HL-60/S4 treated with retinoic acid at 250 ng/mL for 4 days and 3 days (cell line): ENCODE results near the gene UGT1A7.

ENCODE experiments used
- in situ Hi-C: fragments of 300-500 bp; cut with MboI; formaldehyde crosslinking; loops from 2 replicates; pipeline ENCODE4 v1.7.0; 2022; ENCODE audit warnings: low sequenced_read_pairs

UGT1A7 gene

GRCh38 chr2:233794128-233794658 lies 112.5 kb downstream of the UGT1A7 start:
- in situ Hi-C loops: no loop called here

DNA sequence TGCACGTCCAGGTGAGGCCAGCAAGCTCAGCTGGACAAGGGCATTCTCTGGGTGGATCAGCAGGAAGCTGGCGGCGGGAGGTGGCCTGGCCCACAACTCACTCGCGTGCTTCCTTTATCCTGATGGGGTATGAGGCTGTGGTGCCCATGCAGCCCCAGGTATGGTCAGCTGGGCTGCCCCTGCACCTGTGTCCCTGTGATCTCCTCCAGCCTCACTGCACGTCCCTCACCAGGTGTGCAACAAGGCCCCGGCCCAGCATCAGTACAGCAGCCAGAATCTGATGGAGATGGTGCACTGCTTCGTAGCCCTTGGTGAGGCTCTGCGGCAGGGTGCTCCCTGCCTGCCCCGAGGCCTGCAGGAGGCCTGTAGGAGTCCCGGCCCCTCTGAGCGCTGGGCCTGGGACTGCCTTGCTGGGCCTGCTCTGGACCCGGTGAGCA lies 114.1 kb downstream of the UGT1A7 start:
- in situ Hi-C loops: no loop called here

DNA sequence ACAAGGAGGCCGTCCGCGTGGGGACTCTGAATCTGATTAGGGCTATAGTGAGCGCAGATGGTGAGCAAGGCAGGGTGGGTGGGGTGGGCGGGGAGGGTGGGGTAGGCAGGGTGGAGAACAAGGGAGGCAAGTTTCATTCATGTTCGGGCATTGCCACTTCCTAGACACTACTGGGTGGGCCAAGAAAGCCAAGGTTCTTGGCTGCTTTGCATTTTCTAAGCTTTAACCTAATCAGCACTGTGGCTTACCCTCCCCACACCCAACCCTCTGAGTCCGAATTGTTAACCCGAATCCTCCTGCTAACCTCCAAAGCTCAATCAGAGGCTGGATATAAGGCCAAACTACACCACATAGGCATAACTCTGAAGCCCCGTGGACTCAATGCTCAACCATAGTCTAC lies 114.6 kb downstream of the UGT1A7 start:
- in situ Hi-C loops: no loop called here

GRCh38 chr2:233798335-233799086 lies 116.8 kb downstream of the UGT1A7 start:
- in situ Hi-C loops: no loop called here

DNA sequence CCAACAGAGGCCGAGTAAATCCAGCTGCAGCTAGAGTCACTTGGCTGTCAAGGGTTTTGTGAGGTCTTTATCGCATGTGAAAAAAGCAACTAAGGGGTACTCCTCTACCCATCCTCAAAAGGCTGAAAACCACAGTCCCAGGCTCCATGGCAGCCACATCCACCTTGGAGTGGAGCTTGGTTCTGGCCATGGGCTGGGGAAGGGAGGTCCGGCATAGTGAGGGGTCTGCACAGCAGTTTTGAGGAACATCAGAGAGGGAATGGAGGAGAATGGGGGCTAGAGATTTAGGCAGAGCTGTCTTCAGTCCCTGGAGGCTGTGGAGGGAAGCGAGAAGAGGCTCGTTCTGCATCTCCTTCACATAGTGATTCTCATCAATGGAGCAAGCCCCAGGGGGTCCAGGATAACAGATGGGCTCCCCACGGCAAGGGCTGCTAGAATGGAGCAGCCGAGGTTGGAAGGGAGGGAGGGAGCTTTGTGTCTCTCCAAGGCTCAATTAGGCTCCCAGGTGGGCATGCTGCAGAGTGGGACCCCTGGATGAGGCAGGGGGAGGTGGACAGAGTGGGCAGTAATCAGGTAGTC lies 117.5 kb downstream of the UGT1A7 start:
- in situ Hi-C loops: no loop called here

- in situ Hi-C loops: no loop called here
Observed at GRCh38 chr2:233799716-233800115, 118.0 kb downstream of the UGT1A7 start.

DNA sequence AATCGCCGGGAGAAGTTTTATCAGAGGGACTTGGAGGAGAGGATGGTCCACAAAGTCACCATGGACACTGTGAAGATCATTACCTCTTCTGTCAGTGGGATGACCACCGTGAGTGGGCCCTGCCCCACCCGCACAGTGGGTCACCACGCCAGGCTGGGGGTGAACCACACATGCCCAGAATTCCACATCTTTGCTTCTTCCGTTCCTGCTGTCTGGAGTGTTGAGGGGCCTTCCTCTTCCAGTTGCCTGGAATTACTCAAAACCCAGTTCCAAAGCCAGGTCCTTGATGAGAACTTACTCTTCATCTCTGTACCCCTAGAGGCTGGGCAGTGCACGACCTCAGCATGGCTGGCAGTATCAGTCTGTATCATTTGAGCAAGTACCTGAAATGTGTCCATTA lies 118.5 kb downstream of the UGT1A7 start:
- in situ Hi-C loops: no loop called here

GRCh38 chr2:233801357-233802131 lies 119.8 kb downstream of the UGT1A7 start:
- in situ Hi-C loops: no loop called here

DNA sequence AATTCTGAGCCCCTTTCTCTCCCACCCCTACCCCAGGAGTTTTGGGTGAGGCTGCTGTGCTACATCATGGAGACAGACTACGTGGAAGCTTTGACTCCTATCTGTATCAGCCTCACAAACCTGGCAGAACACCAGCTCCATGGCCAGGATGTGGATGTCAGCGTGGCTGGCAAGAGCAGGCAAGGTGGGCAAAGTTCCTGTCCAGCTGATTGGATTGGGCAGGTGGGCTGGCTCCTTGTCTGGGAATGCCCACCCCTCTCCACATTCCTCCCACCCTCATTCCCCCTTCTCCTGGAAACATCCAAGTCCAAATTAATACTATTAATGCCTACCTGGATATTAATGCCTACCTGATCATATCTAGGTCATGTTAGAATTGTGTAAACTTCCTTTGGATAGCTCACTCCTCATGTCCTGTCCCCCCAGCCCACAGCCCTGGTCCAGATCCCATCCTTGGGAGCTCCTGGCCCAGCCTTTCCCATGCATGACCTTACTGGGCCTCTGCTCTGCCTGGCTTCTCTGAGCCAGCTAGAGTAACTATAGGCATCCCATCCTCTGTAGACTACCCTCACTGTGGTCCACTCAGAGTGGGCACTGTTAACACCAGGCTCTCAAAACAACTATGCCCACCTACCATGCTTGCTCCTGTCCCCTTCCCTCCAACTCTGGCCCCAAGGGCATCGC lies 120.6 kb downstream of the UGT1A7 start:
- in situ Hi-C loops: no loop called here

GRCh38 chr2:233803292-233803911 lies 121.7 kb downstream of the UGT1A7 start:
- in situ Hi-C loops: no loop called here

GRCh38 chr2:233803994-233804393 lies 122.3 kb downstream of the UGT1A7 start:
- in situ Hi-C loops: no loop called here

DNA sequence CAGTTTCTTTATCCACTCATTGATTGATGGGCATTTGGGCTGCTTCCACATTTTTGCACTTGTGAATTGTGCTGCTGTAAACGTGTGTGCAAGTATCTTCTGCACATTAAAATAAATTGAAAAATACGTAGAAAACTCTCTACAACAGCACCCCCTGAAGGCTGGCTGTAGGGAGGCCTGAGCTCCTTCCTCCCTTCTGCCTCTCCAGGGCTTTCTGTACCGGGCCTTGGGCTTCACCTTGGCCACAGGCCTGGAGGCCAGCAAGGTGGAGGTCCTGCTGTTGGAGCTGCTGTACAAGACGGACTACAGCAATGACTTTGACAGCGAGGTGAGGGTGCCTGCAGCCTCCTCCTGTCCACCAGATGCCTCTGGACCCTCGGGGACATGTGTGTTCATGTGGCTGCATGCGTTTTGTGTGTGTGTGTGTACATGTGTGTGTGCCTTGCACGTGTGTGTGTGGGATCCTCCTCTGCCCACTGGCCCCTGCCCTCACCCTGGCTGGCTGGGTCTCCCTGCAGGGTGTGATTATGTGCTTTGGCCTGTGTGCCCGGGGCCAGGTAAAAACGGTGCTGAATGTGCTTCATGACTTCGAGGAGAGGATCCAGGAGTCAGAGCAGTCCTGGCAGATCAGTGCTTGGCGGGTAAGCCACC lies 125.6 kb downstream of the UGT1A7 start:
- in situ Hi-C loops: no loop called here

GRCh38 chr2:233807966-233808935 lies 126.5 kb downstream of the UGT1A7 start:
- in situ Hi-C loops: no loop called here

DNA sequence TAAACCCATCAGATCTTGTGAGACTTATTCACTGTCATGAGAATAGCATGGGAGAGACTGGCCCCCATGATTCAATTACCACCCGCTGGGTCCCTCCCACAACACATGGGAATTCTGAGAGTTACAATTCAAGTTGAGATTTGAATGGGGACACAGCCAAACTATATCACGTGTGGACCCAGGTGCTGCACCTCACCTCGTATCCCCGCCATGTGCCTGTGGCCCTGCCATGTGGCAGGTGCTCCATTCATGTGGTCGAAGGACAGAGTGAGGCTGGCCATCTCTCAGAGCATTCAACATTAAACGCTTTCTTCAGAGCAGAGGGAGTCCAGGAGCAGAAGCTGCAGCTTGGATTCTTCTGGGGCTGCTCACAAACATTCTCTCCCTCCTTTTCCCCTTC lies 128.7 kb downstream of the UGT1A7 start:
- in situ Hi-C loops: no loop called here

DNA sequence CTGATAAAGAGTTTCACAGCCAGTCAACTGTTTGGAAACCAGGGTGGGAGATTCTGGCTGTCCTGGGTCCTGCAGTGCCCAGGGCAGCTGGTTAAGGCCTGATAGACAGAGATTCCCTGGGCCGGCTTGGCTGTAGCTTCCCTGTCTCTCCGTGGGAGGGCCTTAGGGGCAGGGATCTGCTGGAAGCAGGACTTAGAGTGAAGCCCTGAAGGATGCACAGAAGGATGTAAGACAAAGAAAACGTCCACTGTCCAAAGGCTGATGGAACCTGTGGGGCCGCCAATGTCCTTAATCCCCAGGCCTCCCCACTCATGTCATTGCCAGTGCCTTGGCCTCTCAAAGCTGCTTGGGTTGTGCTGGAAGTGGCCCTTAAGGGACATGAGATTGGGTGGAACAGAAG lies 129.4 kb downstream of the UGT1A7 start:
- in situ Hi-C loops: no loop called here

DNA sequence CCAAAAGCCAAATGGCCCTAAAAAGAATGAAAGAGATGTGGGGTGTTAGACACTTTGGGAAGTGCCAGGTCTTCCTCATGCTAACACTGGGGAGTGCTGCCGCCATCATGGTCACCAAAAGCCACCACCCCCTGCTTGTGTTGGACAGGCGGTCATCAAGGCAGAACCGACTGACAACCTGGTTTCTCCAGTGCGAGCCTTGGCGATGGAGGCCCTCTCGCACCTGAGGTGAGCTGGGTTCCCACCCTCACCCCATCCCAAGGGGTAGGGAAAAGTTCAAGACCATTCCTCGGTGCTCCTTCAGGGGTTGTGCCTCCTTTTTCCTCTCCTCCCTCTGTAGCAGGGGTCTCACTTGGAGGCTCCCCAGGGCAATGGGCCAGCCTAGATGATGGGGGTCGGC lies 130.0 kb downstream of the UGT1A7 start:
- in situ Hi-C loops: no loop called here

DNA sequence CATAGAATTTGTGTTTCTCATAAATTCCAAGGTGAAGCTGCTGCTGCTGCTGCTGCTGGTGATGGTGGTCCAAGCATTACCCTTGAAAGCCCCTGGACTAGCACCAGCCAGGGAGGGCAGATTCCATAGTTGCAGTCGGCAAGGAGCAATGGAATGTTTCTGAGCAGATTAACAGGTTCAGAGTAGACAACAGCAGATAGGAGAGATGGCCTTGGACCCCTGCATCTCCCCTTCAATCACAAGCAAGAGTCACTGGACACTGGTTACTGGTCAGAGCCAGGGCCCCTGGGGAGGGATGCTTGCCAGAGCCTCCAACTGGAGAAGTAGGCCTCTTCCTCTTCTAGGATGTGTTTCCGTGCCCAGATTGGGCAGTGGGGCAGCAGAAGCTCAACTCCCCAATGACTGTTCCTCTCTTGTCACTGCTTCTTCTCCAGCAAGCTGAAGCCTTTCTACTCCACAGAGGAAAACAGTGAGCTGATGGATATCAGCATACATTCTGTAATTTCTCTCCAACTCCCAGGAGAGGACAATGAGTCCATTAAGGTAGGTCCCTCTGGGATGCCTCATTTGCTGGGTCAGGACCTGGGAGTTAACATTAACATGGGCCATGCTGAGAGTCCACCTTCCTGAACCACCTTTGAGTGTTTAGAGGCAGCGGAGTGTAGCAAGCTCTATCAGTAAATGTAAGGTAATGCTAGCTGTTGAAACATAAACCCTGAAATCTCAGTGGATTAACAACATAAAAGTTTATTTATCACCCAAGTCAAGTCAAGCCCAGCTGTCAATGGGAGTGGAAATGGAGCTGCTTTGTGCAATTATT lies 131.7 kb downstream of the UGT1A7 start:
- in situ Hi-C loops: no loop called here
